ENCODE results near the gene PLEKHG4B. TPM values are rescaled to one million over a fixed set of nuclear protein-coding genes. Genes with fewer than 3 reads are reported as not detected.

Gene PLEKHG4B
- polyA plus RNA-seq, 1 of the 3 experiments (the other 2 are of a cell fraction) = 0.18 TPM

DNA sequence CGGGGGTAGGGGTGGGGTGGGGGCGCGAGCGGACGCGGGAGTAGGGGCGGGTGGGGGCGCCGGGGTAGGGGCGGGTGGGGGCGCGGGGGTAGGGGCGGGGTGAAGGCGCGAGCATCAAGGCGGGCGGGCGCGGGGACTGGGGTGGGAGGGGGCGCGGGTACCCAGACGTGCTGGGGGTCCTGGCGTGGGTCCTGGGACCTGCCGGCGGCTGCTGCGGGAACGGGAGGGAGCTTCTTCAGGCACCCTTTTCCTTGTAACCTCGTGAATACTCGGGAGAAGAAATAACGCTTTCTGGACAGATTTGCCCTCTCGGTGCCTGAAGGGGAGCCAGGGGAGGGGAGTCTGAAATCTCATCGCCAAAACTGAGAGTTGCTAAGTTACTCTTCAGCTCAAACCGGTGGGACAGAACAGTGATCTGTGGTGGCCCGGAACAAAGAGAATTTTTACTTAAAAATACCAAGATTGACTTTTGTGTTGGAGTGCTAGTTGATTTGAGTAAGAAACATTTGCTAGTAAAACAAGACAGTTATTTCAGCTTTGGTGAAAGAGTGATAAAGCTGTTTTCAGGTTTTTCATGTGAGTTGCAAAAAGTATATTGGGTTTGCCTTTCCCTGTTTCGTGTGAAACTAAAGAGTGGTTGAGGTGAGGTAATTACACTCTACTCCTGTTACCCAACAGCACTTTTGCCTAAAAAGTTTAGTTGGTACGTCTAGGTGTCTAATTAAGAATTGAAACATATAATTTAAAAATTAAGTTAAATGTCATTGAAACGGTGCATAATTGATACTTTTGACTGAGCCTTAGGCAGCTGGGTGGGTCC, 643 bp downstream of the PLEKHG4B start:
- H3K4me3 ChIP-seq (ENCODE audit: low read depth in 2 of 2, low read length in 1 of 2) = peak overlapping the region in 1 of 2 experiments; percentile 40; a peak in 2 of 4 replicates
- no peak overlapping the region for H3K27ac ChIP-seq (ENCODE audit: low read depth in 2 of 2, low read length in 1 of 2)
- peaks cover 36% of the 10 kb centered on the region; the same call in 1 of the 2 replicates for H3K27me3 ChIP-seq (ENCODE audit: insufficient read depth)
- no peaks in the 10 kb centered on the region for H3K79me2 ChIP-seq (ENCODE audit: insufficient read depth)
- H3K4me2 ChIP-seq = no peak overlapping the region
- 20% methylated on average over 34 of the region's 37 CpGs for WGBS (ENCODE audit: low lambda C conversion rate)
- no peaks in the 10 kb centered on the region for H3K9me2 ChIP-seq
- POLR2A ChIA-PET = no interaction called here
- peak; percentile 84 for DNase-seq
- no peaks in the 10 kb centered on the region for H3K36me3 ChIP-seq (replicated peaks in 1 of 2; ENCODE audit: control insufficient read depth in 1 of 2, insufficient read depth in 2 of 2, low read length in 1 of 2)
- peaks cover 0 to 11% of the 10 kb centered on the region in 2 experiments; a peak in 1 of 4 replicates for H3K4me1 ChIP-seq (ENCODE audit: control insufficient read depth in 1 of 2, insufficient read depth in 2 of 2, low read depth in 1 of 2, low read length in 1 of 2)
- TF ChIP-seq FOSL2 (IDR thresholded peaks at IDR 0.05; ENCODE audit: borderline replicate concordance, low read depth) (no peak), POLR2AphosphoS5 (IDR thresholded peaks at IDR 0.05; ENCODE audit: low read depth, low read length) (no peak), EP300 (IDR thresholded peaks at IDR 0.05; ENCODE audit: borderline replicate concordance in 1 of 2, low read depth in 1 of 2, low read length in 1 of 2) (no peak), CHD2 (IDR thresholded peaks at IDR 0.05; ENCODE audit: low read length, partially characterized antibody) (no peak), GABPA (IDR thresholded peaks at IDR 0.05; ENCODE audit: low read depth) (no peak), TCF12 (IDR thresholded peaks at IDR 0.05) (no peak)
- TF ChIP-seq, protein P1, sequence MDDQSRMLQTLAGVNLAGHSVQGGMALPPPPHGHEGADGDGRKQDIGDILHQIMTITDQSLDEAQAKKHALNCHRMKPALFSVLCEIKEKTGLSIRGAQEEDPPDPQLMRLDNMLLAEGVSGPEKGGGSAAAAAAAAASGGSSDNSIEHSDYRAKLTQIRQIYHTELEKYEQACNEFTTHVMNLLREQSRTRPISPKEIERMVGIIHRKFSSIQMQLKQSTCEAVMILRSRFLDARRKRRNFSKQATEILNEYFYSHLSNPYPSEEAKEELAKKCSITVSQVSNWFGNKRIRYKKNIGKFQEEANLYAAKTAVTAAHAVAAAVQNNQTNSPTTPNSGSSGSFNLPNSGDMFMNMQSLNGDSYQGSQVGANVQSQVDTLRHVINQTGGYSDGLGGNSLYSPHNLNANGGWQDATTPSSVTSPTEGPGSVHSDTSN (IDR thresholded peaks at IDR 0.05) = no peak
- H2AFZ ChIP-seq (ENCODE audit: low read depth) = no peak overlapping the region
- H3K9me3 ChIP-seq = no peaks in the 10 kb centered on the region
- no peaks in the 10 kb centered on the region for H3F3A ChIP-seq (replicated peaks; ENCODE audit: insufficient read depth)
- no peak overlapping the region for H3K9ac ChIP-seq
- H4K20me1 ChIP-seq (ENCODE audit: insufficient read depth) = no peaks in the 10 kb centered on the region
- CTCF ChIA-PET = interaction anchor here (1.5 kb wide), 1 partner anchor 10 kb away, joined by 3 read pairs; no protein-coding TSS in a partner anchor

DNA sequence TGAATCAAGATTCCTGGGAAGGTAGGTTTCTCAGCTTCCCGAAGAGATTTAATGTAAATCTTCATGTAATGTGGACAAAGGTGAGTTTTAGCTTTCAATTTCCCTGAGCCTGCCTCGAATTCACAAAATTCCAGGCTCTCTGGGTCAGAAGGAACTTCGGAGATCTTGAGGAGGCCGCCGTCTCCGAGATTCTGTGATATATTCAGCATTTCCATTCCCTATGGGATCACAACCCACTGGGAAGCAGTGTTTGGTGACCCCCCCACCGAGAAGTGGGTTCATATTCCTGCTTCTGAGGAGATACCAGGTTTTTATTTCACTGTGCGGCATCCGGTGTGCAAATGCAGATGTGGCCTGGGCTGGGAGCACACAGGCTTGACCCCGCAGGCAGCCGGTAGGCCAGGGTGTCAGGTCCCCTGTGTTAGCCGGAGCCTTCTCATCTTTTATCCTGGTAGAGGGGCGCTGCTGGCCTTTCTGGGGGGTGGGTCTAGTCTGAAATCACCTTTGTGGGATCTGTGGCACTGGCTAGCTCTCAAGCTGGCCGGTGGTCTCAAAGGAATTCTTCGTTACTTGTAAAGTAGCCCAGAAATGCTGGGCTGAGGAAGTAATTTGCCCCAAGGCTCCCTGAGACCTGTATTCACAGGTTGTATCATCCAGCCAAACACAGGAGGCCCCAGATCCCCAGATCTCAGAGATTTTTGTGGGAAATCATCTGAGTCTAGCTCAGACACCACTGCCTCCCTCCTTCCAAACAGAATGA, 1.4 kb downstream of the PLEKHG4B start:
- CTCF ChIA-PET = no interaction called here
- TF ChIP-seq JUND (IDR thresholded peaks at IDR 0.05) = no peak
- TF ChIP-seq, protein P2, sequence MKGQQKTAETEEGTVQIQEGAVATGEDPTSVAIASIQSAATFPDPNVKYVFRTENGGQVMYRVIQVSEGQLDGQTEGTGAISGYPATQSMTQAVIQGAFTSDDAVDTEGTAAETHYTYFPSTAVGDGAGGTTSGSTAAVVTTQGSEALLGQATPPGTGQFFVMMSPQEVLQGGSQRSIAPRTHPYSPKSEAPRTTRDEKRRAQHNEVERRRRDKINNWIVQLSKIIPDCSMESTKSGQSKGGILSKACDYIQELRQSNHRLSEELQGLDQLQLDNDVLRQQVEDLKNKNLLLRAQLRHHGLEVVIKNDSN (IDR thresholded peaks at IDR 0.05; ENCODE audit: borderline replicate concordance, low read depth) = no peak
- TF ChIP-seq, protein P3, sequence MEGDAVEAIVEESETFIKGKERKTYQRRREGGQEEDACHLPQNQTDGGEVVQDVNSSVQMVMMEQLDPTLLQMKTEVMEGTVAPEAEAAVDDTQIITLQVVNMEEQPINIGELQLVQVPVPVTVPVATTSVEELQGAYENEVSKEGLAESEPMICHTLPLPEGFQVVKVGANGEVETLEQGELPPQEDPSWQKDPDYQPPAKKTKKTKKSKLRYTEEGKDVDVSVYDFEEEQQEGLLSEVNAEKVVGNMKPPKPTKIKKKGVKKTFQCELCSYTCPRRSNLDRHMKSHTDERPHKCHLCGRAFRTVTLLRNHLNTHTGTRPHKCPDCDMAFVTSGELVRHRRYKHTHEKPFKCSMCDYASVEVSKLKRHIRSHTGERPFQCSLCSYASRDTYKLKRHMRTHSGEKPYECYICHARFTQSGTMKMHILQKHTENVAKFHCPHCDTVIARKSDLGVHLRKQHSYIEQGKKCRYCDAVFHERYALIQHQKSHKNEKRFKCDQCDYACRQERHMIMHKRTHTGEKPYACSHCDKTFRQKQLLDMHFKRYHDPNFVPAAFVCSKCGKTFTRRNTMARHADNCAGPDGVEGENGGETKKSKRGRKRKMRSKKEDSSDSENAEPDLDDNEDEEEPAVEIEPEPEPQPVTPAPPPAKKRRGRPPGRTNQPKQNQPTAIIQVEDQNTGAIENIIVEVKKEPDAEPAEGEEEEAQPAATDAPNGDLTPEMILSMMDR (IDR thresholded peaks at IDR 0.05) = no peak
- TF ChIP-seq, protein P4, sequence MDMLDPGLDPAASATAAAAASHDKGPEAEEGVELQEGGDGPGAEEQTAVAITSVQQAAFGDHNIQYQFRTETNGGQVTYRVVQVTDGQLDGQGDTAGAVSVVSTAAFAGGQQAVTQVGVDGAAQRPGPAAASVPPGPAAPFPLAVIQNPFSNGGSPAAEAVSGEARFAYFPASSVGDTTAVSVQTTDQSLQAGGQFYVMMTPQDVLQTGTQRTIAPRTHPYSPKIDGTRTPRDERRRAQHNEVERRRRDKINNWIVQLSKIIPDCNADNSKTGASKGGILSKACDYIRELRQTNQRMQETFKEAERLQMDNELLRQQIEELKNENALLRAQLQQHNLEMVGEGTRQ (IDR thresholded peaks at IDR 0.05; ENCODE audit: borderline replicate concordance, low read depth, low read length) = no peak
- H3K79me2 ChIP-seq (ENCODE audit: insufficient read depth) = no peaks in the 10 kb centered on the region
- H3K4me3 ChIP-seq (ENCODE audit: low read depth in 2 of 2, low read length in 1 of 2) = no peak overlapping the region
- WGBS (ENCODE audit: low lambda C conversion rate) = 79% methylated on average over 13 of the region's 15 CpGs
- no peaks in the 10 kb centered on the region for H3K9me2 ChIP-seq
- H3K36me3 ChIP-seq (replicated peaks in 1 of 2; ENCODE audit: control insufficient read depth in 1 of 2, insufficient read depth in 2 of 2, low read length in 1 of 2) = no peaks in the 10 kb centered on the region
- POLR2A ChIA-PET = no interaction called here
- no peak overlapping the region for H3K4me2 ChIP-seq
- H3K9ac ChIP-seq = no peak overlapping the region
- peaks cover 0 to 11% of the 10 kb centered on the region in 2 experiments; a peak in 1 of 4 replicates for H3K4me1 ChIP-seq (ENCODE audit: control insufficient read depth in 1 of 2, insufficient read depth in 2 of 2, low read depth in 1 of 2, low read length in 1 of 2)
- H3F3A ChIP-seq (replicated peaks; ENCODE audit: insufficient read depth) = no peaks in the 10 kb centered on the region
- H4K20me1 ChIP-seq (ENCODE audit: insufficient read depth) = no peaks in the 10 kb centered on the region
- H3K27ac ChIP-seq (ENCODE audit: low read depth in 2 of 2, low read length in 1 of 2) = no peak overlapping the region
- DNase-seq = no peak
- H3K27me3 ChIP-seq (ENCODE audit: insufficient read depth) = peaks cover 36% of the 10 kb centered on the region; the same call in 1 of the 2 replicates
- no peak overlapping the region for H2AFZ ChIP-seq (ENCODE audit: low read depth)
- no peaks in the 10 kb centered on the region for H3K9me3 ChIP-seq

Data from SK-N-SH (cell line).